ENCODE measurements around the gene SMARCB1. TPM values are rescaled to one million over a fixed set of nuclear protein-coding genes. Genes with fewer than 3 reads are reported as not detected.

SMARCB1 gene
- total RNA-seq, 4 donors from 2014 or later = 39.1 to 64.4 (median 51.6) TPM

- Histone ChIP-seq H3K9me3 (no peaks in the 10 kb centered on the region), H3K27me3 (no peaks in the 10 kb centered on the region), H3K4me1 (no peaks in the 10 kb centered on the region), H3K27ac (no peak overlapping the region), H3K4me3 (no peak overlapping the region), H3K36me3 (no peaks in the 10 kb centered on the region)
- intact Hi-C loops (cut with DNase I; ENCODE audit: low total_unique reads) = loop anchor here (5.0 to 10.0 kb wide), 2 partner anchors 82 to 305 kb away; partner anchors contain the start of gene CHCHD10
- DNase-seq = peak; percentile 71 to 87
- TF ChIP-seq POLR2A (IDR thresholded peaks at IDR 0.05) (peak in 1 of 2 donors; percentile 41), CTCF (IDR thresholded peaks at IDR 0.05) (peak; percentile 97 to 98 (median 97))
Measured at GRCh38 chr22:23849009-23850006, 62.5 kb downstream of the SMARCB1 start.

GRCh38 chr22:23850136-23850611, 63.4 kb downstream of the SMARCB1 start:
- no peaks in the 10 kb centered on the region for H3K4me1 ChIP-seq

GRCh38 chr22:23856721-23857605, 70.2 kb downstream of the SMARCB1 start:
- Histone ChIP-seq H3K27ac (peak overlapping the region; percentile 83 to 91), H3K9me3 (no peaks in the 10 kb centered on the region), H3K4me1 (no peaks in the 10 kb centered on the region), H3K27me3 (no peaks in the 10 kb centered on the region), H3K36me3 (no peaks in the 10 kb centered on the region), H3K4me3 (peak overlapping the region; percentile 48 to 58)
- no peak for DNase-seq
- intact Hi-C loops (cut with DNase I; ENCODE audit: low total_unique reads) = no loop called here
- TF ChIP-seq CTCF (IDR thresholded peaks at IDR 0.05) (no peak), POLR2A (IDR thresholded peaks at IDR 0.05) (no peak)

More at GRCh38 chr22:23850136-23850611, 63.4 kb downstream of the SMARCB1 start:
- H3K4me3 ChIP-seq = no peak overlapping the region
- no peak for DNase-seq
- intact Hi-C loops (cut with DNase I; ENCODE audit: low total_unique reads) = no loop called here
- H3K27ac ChIP-seq = no peak overlapping the region
- H3K36me3 ChIP-seq = no peaks in the 10 kb centered on the region
- H3K9me3 ChIP-seq = no peaks in the 10 kb centered on the region
- TF ChIP-seq CTCF (IDR thresholded peaks at IDR 0.05) (no peak), POLR2A (IDR thresholded peaks at IDR 0.05) (no peak)
- no peaks in the 10 kb centered on the region for H3K27me3 ChIP-seq

- Histone ChIP-seq H3K36me3 (no peaks in the 10 kb centered on the region), H3K27me3 (no peaks in the 10 kb centered on the region), H3K4me1 (no peaks in the 10 kb centered on the region), H3K9me3 (no peaks in the 10 kb centered on the region), H3K4me3 (peak within 1 kb of the TSS; percentile 48 to 58), H3K27ac (peak within 1 kb of the TSS; percentile 83 to 91)
- TF ChIP-seq CTCF (IDR thresholded peaks at IDR 0.05) (peak; percentile 31 to 62 (median 45)), POLR2A (IDR thresholded peaks at IDR 0.05) (peak; percentile 36 to 80)
- intact Hi-C loops (cut with DNase I; ENCODE audit: low total_unique reads) = no loop called here
- peak; percentile 96 to 97 for DNase-seq
Measured at GRCh38 chr22:23857606-23858483, 71.1 kb downstream of the SMARCB1 start, which contains the start of gene SLC2A11. TSS of gene SLC2A11 (plus strand) at chr22:23857875. CDS start at chr22:23858000, 125 bp downstream.
